Measurements from ENCODE around the gene PRLH. TPM values are rescaled to one million over a fixed set of nuclear protein-coding genes. Genes with fewer than 3 reads are reported as not detected.

The PRLH gene
- total RNA-seq, 6 experiments from 2014 or later = not detected

GRCh38 chr2:237552908-237553307 is 13.5 kb upstream of the PRLH start:
- Mint-ChIP-seq H3K36me3 (ENCODE audit: low read depth) (peaks cover 55% of the 10 kb centered on the region), H3K27me3 (ENCODE audit: insufficient read depth) (no peaks in the 10 kb centered on the region), H3K4me1 (ENCODE audit: low read depth) (peaks cover 8% of the 10 kb centered on the region), H3K27ac (no peak overlapping the region), H3K9me3 (peaks cover 14% of the 10 kb centered on the region), H3K4me3 (no peak overlapping the region)
- DNase-seq = no peak
- TF ChIP-seq CTCF (IDR thresholded peaks at IDR 0.05) = no peak

GRCh38 chr2:237553948-237554347 is 12.4 kb upstream of the PRLH start:
- no peak for DNase-seq
- Mint-ChIP-seq H3K27me3 (ENCODE audit: insufficient read depth) (no peaks in the 10 kb centered on the region), H3K4me3 (no peak overlapping the region), H3K9me3 (peaks cover 14% of the 10 kb centered on the region), H3K4me1 (ENCODE audit: low read depth) (peaks cover 13% of the 10 kb centered on the region), H3K27ac (no peak overlapping the region), H3K36me3 (ENCODE audit: low read depth) (peaks cover 57% of the 10 kb centered on the region)
- no peak for TF ChIP-seq CTCF (IDR thresholded peaks at IDR 0.05)

GRCh38 chr2:237555560-237555959 is 10.8 kb upstream of the PRLH start:
- H3K27ac Mint-ChIP-seq = no peak overlapping the region
- no peaks in the 10 kb centered on the region for H3K27me3 Mint-ChIP-seq (ENCODE audit: insufficient read depth)
- H3K4me3 Mint-ChIP-seq = no peak overlapping the region
- DNase-seq = no peak
- peaks cover 14% of the 10 kb centered on the region for H3K9me3 Mint-ChIP-seq
- no peak for TF ChIP-seq CTCF (IDR thresholded peaks at IDR 0.05)
- peaks cover 53% of the 10 kb centered on the region for H3K36me3 Mint-ChIP-seq (ENCODE audit: low read depth)
- H3K4me1 Mint-ChIP-seq (ENCODE audit: low read depth) = peaks cover 22% of the 10 kb centered on the region

- Mint-ChIP-seq H3K9me3 (peaks cover 14% of the 10 kb centered on the region), H3K27ac (no peak overlapping the region), H3K27me3 (ENCODE audit: insufficient read depth) (peaks cover under 1% of the 10 kb centered on the region; the same call in 1 of the 2 replicates), H3K4me3 (no peak overlapping the region), H3K4me1 (ENCODE audit: low read depth) (peaks cover 22% of the 10 kb centered on the region), H3K36me3 (ENCODE audit: low read depth) (peaks cover 49% of the 10 kb centered on the region)
- no peak for DNase-seq
- no peak for TF ChIP-seq CTCF (IDR thresholded peaks at IDR 0.05)
Observed at GRCh38 chr2:237556773-237557632, 9.4 kb upstream of the PRLH start.

- TF ChIP-seq CTCF (IDR thresholded peaks at IDR 0.05) = no peak
- Mint-ChIP-seq H3K4me1 (ENCODE audit: low read depth) (peaks cover 22% of the 10 kb centered on the region), H3K4me3 (no peak overlapping the region), H3K36me3 (ENCODE audit: low read depth) (peaks cover 43% of the 10 kb centered on the region), H3K27me3 (ENCODE audit: insufficient read depth) (peaks cover 4% of the 10 kb centered on the region; the same call in 1 of the 2 replicates), H3K9me3 (peaks cover 14% of the 10 kb centered on the region), H3K27ac (no peak overlapping the region)
- no peak for DNase-seq
Observed at GRCh38 chr2:237557633-237558015, 8.8 kb upstream of the PRLH start.
